Lung (tissue), 12 donors: ENCODE measurements around the gene OSBPL3. TPM values are rescaled to one million over a fixed set of nuclear protein-coding genes. Genes with fewer than 3 reads are reported as not detected.

ENCODE experiments used
- ATAC-seq: fragments of 200-7000 bp; cut with Tn5 transposase; one replicate; pipeline ENCODE4 v1.9.1; 2020; ENCODE audit warnings: moderate number of reproducible peaks; ENCODE audit not compliant: insufficient read depth, low FRiP score
- DNase-seq, 3 donors: peaks; one replicate each; pipeline ENCODE4 v3.0.0-alpha.2; 2013 to 2017
- H3K27ac ChIP-seq, 2 donors: one replicate each; pipeline ENCODE4 v1.5.1; 2013; ENCODE audit warnings: mild to moderate bottlenecking in 2 of 2, moderate library complexity in 2 of 2, control low read depth in 1 of 2, inconsistent platforms in 1 of 2, low read depth in 1 of 2, low read length in 1 of 2
- H3K27me3 ChIP-seq, 3 donors: one replicate each; pipeline ENCODE4 v1.5.1; 2013; ENCODE audit warnings: low read length in 2 of 3; ENCODE audit not compliant: control insufficient read depth in 3 of 3, insufficient read depth in 3 of 3
- H3K36me3 ChIP-seq, 4 donors: one replicate each; pipeline ENCODE4 v1.5.1; 2013; ENCODE audit warnings: low read length in 4 of 4, mild to moderate bottlenecking in 1 of 4, moderate library complexity in 1 of 4; ENCODE audit not compliant: control insufficient read depth in 4 of 4, insufficient read depth in 4 of 4
- H3K4me1 ChIP-seq, 5 donors: one replicate each; pipeline ENCODE4 v1.5.1; 2013; ENCODE audit warnings: low read length in 5 of 5, mild to moderate bottlenecking in 2 of 5, moderate library complexity in 1 of 5; ENCODE audit not compliant: control insufficient read depth in 5 of 5, insufficient read depth in 5 of 5
- H3K4me3 ChIP-seq: one replicate; pipeline ENCODE4 v1.5.1; 2013; ENCODE audit warnings: mild to moderate bottlenecking, control low read depth, moderate library complexity
- H3K9ac ChIP-seq, 2 donors: one replicate each; pipeline ENCODE4 v1.5.1; 2013; ENCODE audit warnings: low read length in 2 of 2, control low read depth in 1 of 2; ENCODE audit not compliant: insufficient read depth in 1 of 2
- H3K9me3 ChIP-seq, 4 donors: one replicate each; pipeline ENCODE4 v1.5.1; 2013; ENCODE audit warnings: low read length in 3 of 4, mild to moderate bottlenecking in 1 of 4, moderate library complexity in 1 of 4; ENCODE audit not compliant: control insufficient read depth in 4 of 4, insufficient read depth in 3 of 4
- CTCF ChIP-seq: IDR thresholded peaks from 2 replicates; pipeline ENCODE4 v1.5.1; 2012; ENCODE audit warnings: mild to moderate bottlenecking; ENCODE audit errors: control extremely low read depth, extremely low read depth
- WGBS, 2 donors: extraction: QIAGEN DNeasy Blood & Tissue Kit; methylation state at CpG; one replicate each; pipeline ENCODE4 v1.1.7; 2013; 5-methylcytosine and 5-hydroxymethylcytosine counted together
- polyA plus RNA-seq, 2 donors: library from polyadenylated mRNA; stranded (reverse); fragments of 200-250 nt; gene quantifications; one replicate each; pipeline ENCODE4 v1.2.1, GENCODE V29; 2013
- total RNA-seq, 2 donors: library from RNA; depleted of rRNA in 1 of 2; stranded (reverse); fragments of >200 nt in 1 of 2; gene quantifications; one replicate each; pipeline ENCODE4 v1.2.1, GENCODE V29; 2014 to 2021
- donor health status: control.
- donor health status: control.
- donor health status: Bipolar disorder and iron deficiency.
- donor health status: healthy.
- donor health status: DM: yes; HTN: yes; CAD: no.

The OSBPL3 gene
- total and polyA plus RNA-seq, 4 donors: 8.6 to 32.0 (median 20.4) TPM

GRCh38 chr7:24967696-24968095, 12.3 kb downstream of the OSBPL3 start:
- ATAC-seq (no peak), DNase-seq (no peak)
- Histone ChIP-seq H3K9ac (no peak overlapping the region), H3K27ac (no peak overlapping the region), H3K9me3 (no peaks in the 10 kb centered on the region), H3K36me3 (no peaks in the 10 kb centered on the region), H3K4me1 (peaks cover 0 to 2% (median 0%) of the 10 kb centered on the region in 5 donors), H3K27me3 (peaks cover 0 to 3% (median 0%) of the 10 kb centered on the region in 3 donors), H3K4me3 (no peak overlapping the region)
- 73 to 76% methylated on average over 1 of the region's 1 CpG for WGBS, 2 donors
- no peak for TF ChIP-seq CTCF

- TF ChIP-seq CTCF: no peak
- 92 to 97% methylated on average over 1 of the region's 1 CpG for WGBS, 2 donors
Observed at GRCh38 chr7:24966802-24967201, 13.2 kb downstream of the OSBPL3 start.

GRCh38 chr7:24965831-24966708, 13.9 kb downstream of the OSBPL3 start:
- DNase-seq (peak in 1 of 3 donors; percentile 15), ATAC-seq (peak; percentile 27)
- H3K9ac ChIP-seq: no peak overlapping the region
- H3K9me3 ChIP-seq: no peaks in the 10 kb centered on the region
- H3K4me1 ChIP-seq: peaks cover 0 to 2% (median 0%) of the 10 kb centered on the region in 5 donors
- 36 to 40% methylated on average over 8 of the region's 8 CpGs for WGBS, 2 donors
- H3K36me3 ChIP-seq: no peaks in the 10 kb centered on the region
- no peaks in the 10 kb centered on the region for H3K27me3 ChIP-seq
- TF ChIP-seq CTCF: no peak
- H3K4me3 ChIP-seq: no peak overlapping the region
- peak overlapping the region in 1 of 2 donors; percentile 66 for H3K27ac ChIP-seq

More at GRCh38 chr7:24966802-24967201, 13.2 kb downstream of the OSBPL3 start:
- ATAC-seq (no peak), DNase-seq (no peak)
- Histone ChIP-seq H3K27ac (no peak overlapping the region), H3K36me3 (no peaks in the 10 kb centered on the region), H3K9ac (no peak overlapping the region), H3K9me3 (no peaks in the 10 kb centered on the region), H3K27me3 (no peaks in the 10 kb centered on the region), H3K4me1 (peaks cover 0 to 2% (median 0%) of the 10 kb centered on the region in 5 donors), H3K4me3 (no peak overlapping the region)
